IMR-90 (cell line): Measurements from ENCODE around the gene PKD1L1. TPM values are rescaled to one million over a fixed set of nuclear protein-coding genes. Genes with fewer than 3 reads are reported as not detected.

Experiments
- ATAC-seq: fragments of 200-7000 bp; cut with Tn5 transposase; 2 replicates; pipeline ENCODE4 v1.9.1; 2020; ENCODE audit warnings: low read depth, mild to moderate bottlenecking, moderate library complexity
- BruUV-seq: library from RNA; stranded (reverse); fragments of 400-500 nt; replicated peaks from 2 replicates; lab custom pipeline; 2021; lab: Mats Ljungman, UMichigan
- CTCF ChIA-PET: fragments of 300-600 bp; formaldehyde crosslinking; extraction: SDS; loops from one replicate; lab custom pipeline; 2021; ENCODE audit warnings: antibody characterized with exemption; lab: Yijun Ruan, JAX
- POLR2A ChIA-PET: fragments of 300-600 bp; sonication (Branson Sonifier 250); formaldehyde crosslinking; loops from one replicate; lab custom pipeline; 2022; ENCODE audit warnings: antibody characterized with exemption; ENCODE audit not compliant: unreplicated experiment; lab: Charles Lee
- DNase-seq: peaks from one replicate; pipeline ENCODE4 v3.0.0; 2013
- H2AFZ ChIP-seq: replicated peaks from 2 replicates; pipeline ENCODE3; 2013; ENCODE audit warnings: low read length, mild to moderate bottlenecking; ENCODE audit not compliant: poor library complexity
- H2AK5ac ChIP-seq: 2 replicates; pipeline ENCODE4 v1.6.1; 2013; ENCODE audit warnings: low read depth, low read length, inconsistent platforms
- H2AK9ac ChIP-seq: replicated peaks from 2 replicates; pipeline ENCODE3; 2013; ENCODE audit warnings: mild to moderate bottlenecking, low read depth, low read length, moderate library complexity; ENCODE audit not compliant: poor library complexity
- H2BK120ac ChIP-seq: 2 replicates; pipeline ENCODE4 v1.6.1; 2013; ENCODE audit warnings: low read depth, low read length, inconsistent platforms
- H2BK15ac ChIP-seq: 3 replicates; pipeline ENCODE4 v1.6.1; 2013; ENCODE audit warnings: low read depth, low read length, inconsistent platforms
- H2BK20ac ChIP-seq: 2 replicates; pipeline ENCODE4 v1.6.1; 2013; ENCODE audit warnings: low read depth, mild to moderate bottlenecking, inconsistent platforms, low read length, moderate library complexity
- H2BK5ac ChIP-seq: 2 replicates; pipeline ENCODE4 v1.6.1; 2013; ENCODE audit warnings: mild to moderate bottlenecking, low read depth, low read length, inconsistent platforms; ENCODE audit not compliant: poor library complexity, severe bottlenecking
- H3K14ac ChIP-seq: replicated peaks from 2 replicates; pipeline ENCODE4 v1.6.1; 2013; ENCODE audit warnings: low read depth, low read length, inconsistent platforms
- H3K18ac ChIP-seq: 2 replicates; pipeline ENCODE4 v1.6.1; 2013; ENCODE audit warnings: low read depth, low read length, control low read depth
- H3K23ac ChIP-seq: 2 replicates; pipeline ENCODE4 v1.6.1; 2013; ENCODE audit warnings: low read depth, low read length, inconsistent platforms
- H3K27ac ChIP-seq: 2 replicates; pipeline ENCODE4 v1.5.1; 2013; ENCODE audit warnings: mild to moderate bottlenecking, control low read depth, low read length; ENCODE audit not compliant: insufficient read depth
- H3K27me3 ChIP-seq: 2 replicates; pipeline ENCODE4 v1.6.1; 2013; ENCODE audit warnings: low read length; ENCODE audit not compliant: control insufficient read depth, insufficient read depth
- H3K36me3 ChIP-seq: 2 replicates; pipeline ENCODE4 v1.6.1; 2013; ENCODE audit warnings: low read length, mixed read lengths; ENCODE audit not compliant: control insufficient read depth, insufficient read depth
- H3K4ac ChIP-seq: 2 replicates; pipeline ENCODE4 v1.6.1; 2013; ENCODE audit warnings: low read depth, low read length, inconsistent platforms
- H3K4me1 ChIP-seq: 2 replicates; pipeline ENCODE4 v1.6.1; 2013; ENCODE audit warnings: low read length, mixed read lengths; ENCODE audit not compliant: control insufficient read depth, insufficient read depth
- H3K4me2 ChIP-seq: 2 replicates; pipeline ENCODE4 v1.6.1; 2013; ENCODE audit warnings: low read depth, mild to moderate bottlenecking, control low read depth, low read length, moderate library complexity
- H3K4me3 ChIP-seq: 2 replicates; pipeline ENCODE4 v1.5.1; 2013; ENCODE audit warnings: low read depth, mild to moderate bottlenecking, control low read depth, low read length, moderate library complexity; ENCODE audit not compliant: insufficient read depth
- H3K56ac ChIP-seq: 2 replicates; pipeline ENCODE4 v1.6.1; 2013; ENCODE audit warnings: low read length, inconsistent platforms; ENCODE audit not compliant: insufficient read depth; ENCODE audit errors: extremely low read depth
- H3K79me1 ChIP-seq, 2 experiments: 2 replicates each; pipeline ENCODE4 v1.6.1; 2013; ENCODE audit warnings: low read length in 2 of 2, inconsistent platforms in 1 of 2, low read depth in 1 of 2
- H3K9ac ChIP-seq: 2 replicates; pipeline ENCODE4 v1.6.1; 2013; ENCODE audit warnings: low read depth, low read length, control low read depth
- H3K9me1 ChIP-seq: 2 replicates; pipeline ENCODE4 v1.6.1; 2013; ENCODE audit warnings: low read length, inconsistent platforms; ENCODE audit not compliant: insufficient read depth
- H3K9me3 ChIP-seq: 2 replicates; pipeline ENCODE4 v1.6.1; 2013; ENCODE audit warnings: low read length; ENCODE audit not compliant: control insufficient read depth, insufficient read depth
- H4K20me1 ChIP-seq: 2 replicates; pipeline ENCODE4 v1.6.1; 2013; ENCODE audit warnings: low read length, inconsistent platforms; ENCODE audit not compliant: insufficient read depth
- H4K5ac ChIP-seq: 2 replicates; pipeline ENCODE4 v1.6.1; 2013; ENCODE audit warnings: mild to moderate bottlenecking, low read depth, low read length, control low read depth
- H4K8ac ChIP-seq, 2 experiments: 2 replicates each; pipeline ENCODE4 v1.6.1; 2013; ENCODE audit warnings: low read depth in 2 of 2, low read length in 2 of 2, control low read depth in 1 of 2, inconsistent platforms in 1 of 2
- H4K91ac ChIP-seq: 2 replicates; pipeline ENCODE4 v1.6.1; 2013; ENCODE audit warnings: low read depth, low read length, inconsistent platforms; ENCODE audit not compliant: insufficient read depth
- CHD1 ChIP-seq: IDR thresholded peaks from 2 replicates; pipeline ENCODE4 v1.6.1; 2012; ENCODE audit warnings: low read depth, low read length, improper control_type of control experiment
- MAFK ChIP-seq: IDR thresholded peaks from 2 replicates; pipeline ENCODE4 v1.6.1; 2012; ENCODE audit warnings: low read depth, low read length, improper control_type of control experiment
- MXI1 ChIP-seq: IDR thresholded peaks from 2 replicates; pipeline ENCODE4 v1.6.1; 2012; ENCODE audit warnings: low read depth, mild to moderate bottlenecking, low read length, moderate library complexity, borderline replicate concordance
- NFE2L2 ChIP-seq: fragments of 150-350 bp; IDR thresholded peaks from 2 replicates; pipeline ENCODE4 v1.6.1; 2016; ENCODE audit warnings: low read depth, mild to moderate bottlenecking, low read length
- POLR2A ChIP-seq: IDR thresholded peaks from 2 replicates; pipeline ENCODE4 v1.6.1; 2012; ENCODE audit warnings: mild to moderate bottlenecking, low read depth, low read length
- RFX5 ChIP-seq: IDR thresholded peaks from 2 replicates; pipeline ENCODE4 v1.8.0; 2012; ENCODE audit warnings: low read depth, mild to moderate bottlenecking, low read length, moderate library complexity
- SMC3 ChIP-seq: fragments of 150-350 bp; IDR thresholded peaks from 2 replicates; pipeline ENCODE4 v1.6.1; 2016; ENCODE audit warnings: low read depth, mild to moderate bottlenecking, antibody characterized with exemption, low read length, moderate library complexity
- dilution Hi-C: fragments of 300-500 bp; cut with HindIII; formaldehyde crosslinking; loops from one replicate; pipeline ENCODE4 v1.14.3; 2018; ENCODE audit warnings: low sequenced_read_pairs; ENCODE audit not compliant: unreplicated experiment
- in situ Hi-C: fragments of 300-500 bp; cut with MboI; formaldehyde crosslinking; loops from 3 replicates; pipeline ENCODE4 v1.14.3; 2019; ENCODE audit warnings: low sequenced_read_pairs, inconsistent platforms, mixed read lengths
- intact Hi-C: fragments of 100-400 bp; cut with micrococcal nuclease; formaldehyde crosslinking; loops from 2 replicates; pipeline ENCODE4 v1.10.0; 2022
- polyA plus RNA-seq, 3 experiments: library from polyadenylated mRNA; depleted of rRNA; stranded (reverse); fragments of >200 nt; gene quantifications; 2 replicates each; pipeline ENCODE4 v1.2.3, GENCODE V29; 2012; ENCODE audit warnings: low replicate concordance in 1 of 3
- total RNA-seq: library from RNA; depleted of rRNA; stranded (reverse); fragments of >200 nt; gene quantifications from 2 replicates; pipeline ENCODE4 v1.2.3, GENCODE V29; 2012
- TF ChIP-seq, protein P1 (sequence below): fragments of 150-350 bp; IDR thresholded peaks from 2 replicates; pipeline ENCODE4 v1.6.1; 2016; ENCODE audit warnings: low read depth, mild to moderate bottlenecking, low read length, moderate library complexity, borderline replicate concordance

Gene PKD1L1
- total and polyA plus RNA-seq, 2 of the 4 experiments (the other 2 are of a cell fraction), result under 0.01 to 0.15 TPM

DNA sequence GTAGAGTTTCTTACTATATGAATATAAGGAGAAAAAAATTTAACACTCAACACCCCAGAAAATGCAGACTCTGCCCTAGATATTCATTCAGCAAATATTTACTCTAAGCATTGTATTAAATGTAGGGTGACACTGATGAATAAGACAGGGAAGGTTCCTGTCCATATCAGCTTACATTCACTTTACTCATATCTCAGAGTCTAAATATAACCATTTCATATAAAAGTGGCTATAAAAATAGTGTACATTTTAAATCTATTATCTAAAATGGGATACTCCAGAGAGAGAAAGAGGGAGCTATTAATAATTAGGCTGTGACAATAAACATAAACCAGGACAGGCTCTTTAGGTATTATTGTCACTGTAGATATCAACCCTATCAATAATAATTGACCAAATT lies 104.0 kb downstream of the PKD1L1 start:
- Histone ChIP-seq H4K20me1 (no peaks in the 10 kb centered on the region; the same call in 1 of the 2 replicates), H2BK15ac (no peak overlapping the region), H4K91ac (no peak overlapping the region), H2AK5ac (no peak overlapping the region), H4K8ac (no peak overlapping the region), H3K4ac (no peak overlapping the region), H3K18ac (no peak overlapping the region), H4K5ac (no peak overlapping the region), H3K9ac (no peak overlapping the region), H2AFZ (no peak overlapping the region), H3K4me1 (peaks cover 12% of the 10 kb centered on the region), H3K23ac (no peak overlapping the region), H2AK9ac (no peak overlapping the region), H3K9me1 (peaks cover 22% of the 10 kb centered on the region), H3K27ac (no peak overlapping the region), H2BK5ac (no peak overlapping the region), H3K36me3 (no peaks in the 10 kb centered on the region), H2BK120ac (no peak overlapping the region), H2BK20ac (no peak overlapping the region), H3K4me3 (no peak overlapping the region), H3K56ac (no peak overlapping the region), H3K9me3 (no peaks in the 10 kb centered on the region), H3K14ac (no peak overlapping the region), H3K4me2 (no peak overlapping the region), H3K79me1 (no peaks in the 10 kb centered on the region), H3K27me3 (peaks cover 3% of the 10 kb centered on the region; the same call in 1 of the 2 replicates)
- BruUV-seq, result no TSS peak
- CTCF ChIA-PET, result no interaction called here
- intact Hi-C loops (no loop called here), dilution Hi-C loops (no loop called here), in situ Hi-C loops (no loop called here)
- ATAC-seq (no peak), DNase-seq (no peak)
- TF ChIP-seq RFX5 (no peak), CHD1 (no peak), POLR2A (no peak), MAFK (no peak), NFE2L2 (no peak), SMC3 (no peak), MXI1 (no peak)
- TF ChIP-seq, protein P1, sequence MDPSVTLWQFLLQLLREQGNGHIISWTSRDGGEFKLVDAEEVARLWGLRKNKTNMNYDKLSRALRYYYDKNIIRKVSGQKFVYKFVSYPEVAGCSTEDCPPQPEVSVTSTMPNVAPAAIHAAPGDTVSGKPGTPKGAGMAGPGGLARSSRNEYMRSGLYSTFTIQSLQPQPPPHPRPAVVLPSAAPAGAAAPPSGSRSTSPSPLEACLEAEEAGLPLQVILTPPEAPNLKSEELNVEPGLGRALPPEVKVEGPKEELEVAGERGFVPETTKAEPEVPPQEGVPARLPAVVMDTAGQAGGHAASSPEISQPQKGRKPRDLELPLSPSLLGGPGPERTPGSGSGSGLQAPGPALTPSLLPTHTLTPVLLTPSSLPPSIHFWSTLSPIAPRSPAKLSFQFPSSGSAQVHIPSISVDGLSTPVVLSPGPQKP, result no peak
- POLR2A ChIA-PET, result no interaction called here
